ENCODE data around the gene RNF19B.

The RNF19B gene

DNA sequence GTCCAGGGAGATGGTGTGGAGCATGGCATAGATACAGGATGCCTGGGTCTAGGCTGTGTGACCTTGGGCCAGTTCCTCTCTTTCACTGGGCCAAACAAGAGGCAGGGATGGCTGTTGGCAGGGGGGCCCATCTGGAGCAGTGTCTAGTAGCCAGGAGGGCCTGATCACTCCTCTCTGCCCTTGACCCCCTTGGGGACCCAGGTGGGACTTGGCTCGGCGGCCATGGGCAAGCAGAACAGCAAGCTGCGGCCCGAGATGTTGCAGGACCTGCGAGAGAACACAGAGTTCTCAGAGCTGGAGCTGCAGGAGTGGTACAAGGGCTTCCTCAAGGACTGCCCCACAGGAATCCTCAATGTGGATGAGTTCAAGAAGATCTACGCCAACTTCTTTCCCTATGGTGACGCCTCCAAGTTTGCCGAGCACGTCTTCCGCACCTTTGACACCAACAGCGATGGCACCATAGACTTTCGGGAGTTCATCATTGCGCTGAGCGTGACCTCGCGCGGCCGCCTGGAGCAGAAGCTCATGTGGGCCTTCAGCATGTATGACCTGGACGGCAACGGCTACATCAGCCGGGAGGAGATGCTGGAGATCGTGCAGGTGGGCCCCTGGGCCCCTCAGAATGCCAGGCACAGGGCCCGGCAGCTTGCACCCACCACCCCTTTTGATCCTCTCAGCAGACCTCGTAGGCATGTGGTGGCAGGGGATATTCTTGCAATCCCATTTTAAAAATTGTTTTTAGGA lies 75.8 kb downstream of the RNF19B start:
- no peak for DNase-seq (ENCODE audit: low read depth in 2 of 2)

DNA sequence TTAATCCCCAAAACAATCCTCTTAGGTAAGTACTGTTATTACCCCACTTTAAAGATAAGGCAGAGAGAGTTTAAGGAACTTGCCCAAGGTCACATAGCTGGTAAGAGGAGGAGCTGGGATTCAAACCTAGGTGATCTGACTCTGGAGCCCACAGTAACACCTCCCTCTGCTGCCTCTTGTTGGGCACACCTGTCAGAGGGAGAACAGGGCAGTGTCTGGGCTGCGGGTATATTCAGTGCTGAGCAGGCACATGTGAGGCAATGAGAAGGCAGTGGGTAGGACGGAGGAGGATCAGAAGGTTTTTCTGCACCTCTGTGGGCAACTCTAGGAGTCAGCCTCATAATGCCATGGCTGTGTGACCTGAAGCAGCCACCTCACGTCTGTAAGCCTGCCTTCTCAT lies 76.5 kb downstream of the RNF19B start:
- DNase-seq (ENCODE audit: low read depth in 2 of 2), result no peak

DNA sequence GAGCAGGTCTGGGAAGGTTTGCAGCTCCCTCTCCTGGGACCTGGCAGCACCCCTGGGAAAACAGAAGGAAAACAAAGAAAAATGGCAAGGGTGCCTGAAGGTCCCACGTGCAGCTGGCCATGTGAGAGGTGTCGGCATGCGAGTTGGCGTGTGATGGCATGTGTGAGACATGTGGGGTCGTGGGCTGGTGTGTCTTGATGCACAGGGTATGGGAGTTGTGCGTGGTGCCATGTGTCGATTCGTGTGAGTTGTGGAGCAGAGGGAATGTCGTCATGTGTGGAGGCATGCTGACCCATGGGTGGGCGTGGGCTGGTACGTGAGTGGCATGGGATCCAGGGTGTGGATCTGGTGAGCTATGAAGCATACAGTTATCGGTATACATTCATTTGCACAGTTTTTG lies 77.0 kb downstream of the RNF19B start:
- no peak for DNase-seq (ENCODE audit: low read depth in 2 of 2)

DNA sequence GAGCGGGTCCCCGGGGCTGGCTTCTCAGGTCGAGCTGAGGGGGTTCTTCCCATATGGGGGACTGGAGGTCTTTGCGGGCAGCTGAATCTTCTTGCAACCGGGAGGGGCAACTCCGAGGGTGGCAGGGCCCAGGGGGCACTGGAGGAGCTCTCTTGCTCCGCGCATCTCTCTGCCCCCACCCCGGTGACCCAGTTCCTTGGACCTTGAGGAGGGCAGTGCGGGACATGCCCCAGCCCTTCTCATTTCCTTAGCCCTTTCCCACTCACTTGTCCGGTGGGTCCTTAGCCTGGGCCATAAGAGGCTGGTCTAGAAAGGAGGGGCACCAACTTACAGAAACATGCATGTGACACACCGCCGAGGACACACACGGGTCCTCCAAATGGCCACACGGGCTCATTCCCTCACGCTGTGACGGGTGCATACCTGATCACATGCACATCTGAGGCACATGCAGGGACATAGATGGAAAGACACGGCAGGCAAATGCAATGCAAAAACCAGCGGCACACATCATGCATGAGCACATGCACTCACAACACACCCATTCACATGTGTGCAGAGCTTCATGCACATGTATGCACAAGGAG lies 77.7 kb downstream of the RNF19B start:
- no peak for DNase-seq (ENCODE audit: low read depth in 2 of 2)

Data from stimulated activated CD4-positive, alpha-beta T cell treated with anti-CD3 and anti-CD28 coated beads, Interleukin-12 subunit alpha, Interleukin-12 subunit beta, amount 100 ng/mL, for 24 hours (primary cell).